Right lobe of liver (tissue), 4 donors: Measurements from ENCODE around the gene INPP5A.

Source experiments
- POLR2A ChIP-seq: fragments of 450-650 bp; IDR thresholded peaks from one replicate; pipeline ENCODE4 v1.6.1; 2017; ENCODE audit warnings: antibody characterized with exemption, mild to moderate bottlenecking
- TF ChIP-seq, protein P1 (sequence below), 4 donors: fragments of 200-600 bp in 3 of 4; fragments of 450-650 bp in 1 of 4; IDR thresholded peaks; one replicate each; pipeline versions ENCODE4 v1.5.1 to v1.8.0; 2016 to 2022; ENCODE audit warnings: antibody characterized with exemption in 4 of 4, mild to moderate bottlenecking in 2 of 4
- donor health status: DM: no; HTN: no; CAD: no.
- donor health status: DM: no; HTN: no; CAD: no.
- donor health status: DM: no; HTN: yes; CAD: no.

DNA sequence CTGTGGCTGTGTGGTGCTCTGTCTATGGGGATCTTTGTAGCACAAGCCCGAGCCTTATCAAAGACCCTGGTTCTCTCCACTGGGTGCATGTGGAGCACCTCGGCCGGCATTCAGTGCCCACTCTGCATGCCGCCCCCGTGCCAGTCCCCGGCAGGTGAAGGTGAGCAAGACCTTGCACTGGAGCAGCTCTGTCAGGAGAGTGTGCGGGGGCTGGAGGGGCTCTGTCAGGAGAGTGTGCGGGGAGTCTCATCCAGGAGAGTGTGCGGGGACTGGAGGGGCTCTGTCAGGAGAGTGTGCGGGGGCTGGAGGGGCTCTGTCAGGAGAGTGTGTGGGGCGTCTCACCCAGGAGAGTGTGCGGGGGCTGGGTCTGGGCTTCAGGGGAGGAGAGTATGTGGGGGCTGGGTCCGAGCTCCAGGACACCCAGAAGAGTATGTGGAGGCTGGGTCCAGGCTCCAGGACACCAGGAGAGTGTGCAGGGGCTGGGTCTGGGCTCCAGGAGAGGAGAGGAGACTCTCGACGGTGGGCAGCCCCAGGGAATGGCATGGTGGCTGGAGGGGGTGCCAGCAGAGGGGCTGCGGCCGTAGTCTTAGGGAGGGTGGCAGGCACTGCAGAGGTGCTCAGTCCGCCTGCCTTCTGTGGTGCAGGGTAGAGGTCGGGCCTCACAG, 40.8 kb downstream of the INPP5A start:
- TF ChIP-seq, protein P1, sequence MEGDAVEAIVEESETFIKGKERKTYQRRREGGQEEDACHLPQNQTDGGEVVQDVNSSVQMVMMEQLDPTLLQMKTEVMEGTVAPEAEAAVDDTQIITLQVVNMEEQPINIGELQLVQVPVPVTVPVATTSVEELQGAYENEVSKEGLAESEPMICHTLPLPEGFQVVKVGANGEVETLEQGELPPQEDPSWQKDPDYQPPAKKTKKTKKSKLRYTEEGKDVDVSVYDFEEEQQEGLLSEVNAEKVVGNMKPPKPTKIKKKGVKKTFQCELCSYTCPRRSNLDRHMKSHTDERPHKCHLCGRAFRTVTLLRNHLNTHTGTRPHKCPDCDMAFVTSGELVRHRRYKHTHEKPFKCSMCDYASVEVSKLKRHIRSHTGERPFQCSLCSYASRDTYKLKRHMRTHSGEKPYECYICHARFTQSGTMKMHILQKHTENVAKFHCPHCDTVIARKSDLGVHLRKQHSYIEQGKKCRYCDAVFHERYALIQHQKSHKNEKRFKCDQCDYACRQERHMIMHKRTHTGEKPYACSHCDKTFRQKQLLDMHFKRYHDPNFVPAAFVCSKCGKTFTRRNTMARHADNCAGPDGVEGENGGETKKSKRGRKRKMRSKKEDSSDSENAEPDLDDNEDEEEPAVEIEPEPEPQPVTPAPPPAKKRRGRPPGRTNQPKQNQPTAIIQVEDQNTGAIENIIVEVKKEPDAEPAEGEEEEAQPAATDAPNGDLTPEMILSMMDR (IDR thresholded peaks at IDR 0.05) = no peak
- TF ChIP-seq POLR2A = no peak
